CD14-positive monocyte (primary cell): Measurements from ENCODE around the gene PIK3C3. TPM values are rescaled to one million over a fixed set of nuclear protein-coding genes. Genes with fewer than 3 reads are reported as not detected.

Experiments
- DNase-seq, 3 donors: peaks; one replicate each; pipeline ENCODE4 v3.0.0-alpha.2; 2011 to 2022
- H2AFZ ChIP-seq: 2 replicates; pipeline ENCODE4 v1.6.0; 2012; ENCODE audit warnings: mild to moderate bottlenecking, low read depth, low read length, inconsistent platforms; ENCODE audit not compliant: insufficient read depth, poor library complexity, severe bottlenecking
- H3K27ac ChIP-seq, 2 donors: 1 replicate in 1 of 2; 2 replicates in 1 of 2; pipeline ENCODE4 v1.5.1; 2012 to 2013; ENCODE audit warnings: low read length in 2 of 2, control low read depth in 1 of 2, inconsistent platforms in 1 of 2, low read depth in 1 of 2, mild to moderate bottlenecking in 1 of 2
- H3K27me3 ChIP-seq, 2 donors: one replicate each; pipeline versions ENCODE4 v1.6.0 to v1.6.1; 2011 to 2013; ENCODE audit warnings: low read length in 2 of 2; ENCODE audit not compliant: control insufficient read depth in 2 of 2, insufficient read depth in 2 of 2
- H3K36me3 ChIP-seq, 2 donors: replicated peaks in 1 of 2; 1 replicate in 1 of 2; 2 replicates in 1 of 2; pipeline versions ENCODE4 v1.5.1 to v1.6.1; 2012 to 2013; ENCODE audit warnings: low read length in 2 of 2, control low read depth in 1 of 2, inconsistent platforms in 1 of 2, mild to moderate bottlenecking in 1 of 2; ENCODE audit not compliant: insufficient read depth in 2 of 2, control insufficient read depth in 1 of 2
- H3K4me1 ChIP-seq, 2 donors: 1 replicate in 1 of 2; 2 replicates in 1 of 2; pipeline versions ENCODE4 v1.5.1 to v1.6.1; 2012 to 2013; ENCODE audit warnings: low read length in 2 of 2, control low read depth in 1 of 2, inconsistent platforms in 1 of 2, mild to moderate bottlenecking in 1 of 2, moderate library complexity in 1 of 2; ENCODE audit not compliant: insufficient read depth in 2 of 2, control insufficient read depth in 1 of 2
- H3K4me2 ChIP-seq: replicated peaks from 2 replicates; pipeline ENCODE3; 2012; ENCODE audit warnings: low read length, moderate library complexity, mild to moderate bottlenecking; ENCODE audit not compliant: poor library complexity, severe bottlenecking; ENCODE audit errors: extremely low read depth
- H3K4me3 ChIP-seq, 3 experiments: fragments of 200-600 bp in 1 of 3; sonication (generic) in 1 of 3; replicated peaks in 1 of 3; 1 replicate in 2 of 3; 2 replicates in 1 of 3; pipeline ENCODE4 v1.5.1; 2011 to 2013; ENCODE audit warnings: low read length in 3 of 3, mild to moderate bottlenecking in 3 of 3, control low read depth in 2 of 3, low read depth in 2 of 3, inconsistent platforms in 1 of 3, moderate library complexity in 1 of 3
- H3K79me2 ChIP-seq: 2 replicates; pipeline ENCODE4 v1.6.0; 2012; ENCODE audit warnings: mild to moderate bottlenecking, control low read depth, inconsistent platforms, low read length, moderate library complexity; ENCODE audit not compliant: insufficient read depth
- H3K9ac ChIP-seq: 2 replicates; pipeline ENCODE4 v1.6.0; 2017; ENCODE audit warnings: low read length, mild to moderate bottlenecking; ENCODE audit not compliant: insufficient read depth, poor library complexity, severe bottlenecking
- H3K9me3 ChIP-seq, 2 donors: replicated peaks in 1 of 2; 1 replicate in 1 of 2; 2 replicates in 1 of 2; pipeline versions ENCODE4 v1.5.1 to v1.6.1; 2012 to 2013; ENCODE audit warnings: low read length in 2 of 2, control low read depth in 1 of 2; ENCODE audit not compliant: control insufficient read depth in 1 of 2, insufficient read depth in 1 of 2
- H4K20me1 ChIP-seq: 2 replicates; pipeline ENCODE4 v1.6.0; 2012; ENCODE audit warnings: mild to moderate bottlenecking, low read length, control low read depth, moderate library complexity; ENCODE audit not compliant: insufficient read depth
- H3K27ac Mint-ChIP-seq, 7 donors: one replicate each; pipeline ENCODE4 v1.8.0; 2020; ENCODE audit warnings: mild to moderate bottlenecking in 7 of 7, mixed read lengths in 7 of 7, moderate library complexity in 6 of 7, inconsistent platforms in 2 of 7
- H3K27me3 Mint-ChIP-seq, 3 donors: one replicate each; pipeline ENCODE4 v1.8.0; 2021 to 2022; ENCODE audit warnings: low read depth in 3 of 3, mild to moderate bottlenecking in 3 of 3, mixed read lengths in 3 of 3, moderate library complexity in 3 of 3, inconsistent platforms in 1 of 3
- H3K36me3 Mint-ChIP-seq, 2 donors: one replicate each; pipeline ENCODE4 v1.8.0; 2020; ENCODE audit warnings: mixed read lengths in 2 of 2, inconsistent platforms in 1 of 2, mild to moderate bottlenecking in 1 of 2
- H3K4me1 Mint-ChIP-seq: one replicate; pipeline ENCODE4 v1.8.0; 2020; ENCODE audit warnings: mild to moderate bottlenecking, mixed read lengths
- H3K4me3 Mint-ChIP-seq, 2 donors: one replicate each; pipeline ENCODE4 v1.8.0; 2020; ENCODE audit warnings: mild to moderate bottlenecking in 2 of 2, mixed read lengths in 2 of 2, moderate library complexity in 1 of 2
- H3K9me3 Mint-ChIP-seq, 7 donors: one replicate each; pipeline ENCODE4 v1.8.0; 2020 to 2022; ENCODE audit warnings: mixed read lengths in 7 of 7, mild to moderate bottlenecking in 6 of 7, moderate library complexity in 6 of 7, inconsistent platforms in 2 of 7
- WGBS: methylation state at CpG from one replicate; pipeline ENCODE4 v1.1.5; 2013; ENCODE audit warnings: missing lambda C conversion rate; ENCODE audit not compliant: insufficient coverage; 5-methylcytosine and 5-hydroxymethylcytosine counted together
- intact Hi-C, 2 donors: fragments of 100-400 bp; cut with micrococcal nuclease; formaldehyde crosslinking; loops; one replicate each; pipeline versions ENCODE4 v1.15.0 to v1.15.1; 2023
- polyA plus RNA-seq, 3 donors: library from polyadenylated mRNA; depleted of rRNA in 1 of 3; unstranded in 2 of 3; stranded (reverse) in 1 of 3; fragments of 300-500 nt in 2 of 3; fragments of >200 nt in 1 of 3; fragmentation: Illumina TruSeq in 2 of 3; gene quantifications; 1 replicate in 2 of 3; 2 replicates in 1 of 3; pipeline ENCODE4 v1.2.3, GENCODE V29; 2012 to 2021
- TF ChIP-seq, protein P1 (sequence below): fragments of 200-600 bp; IDR thresholded peaks from one replicate; pipeline ENCODE4 v1.8.0; 2022; ENCODE audit warnings: antibody characterized with exemption, mild to moderate bottlenecking

The PIK3C3 gene
- polyA plus RNA-seq, 3 donors: 16.5 to 29.1 (median 25.9) TPM

DNA sequence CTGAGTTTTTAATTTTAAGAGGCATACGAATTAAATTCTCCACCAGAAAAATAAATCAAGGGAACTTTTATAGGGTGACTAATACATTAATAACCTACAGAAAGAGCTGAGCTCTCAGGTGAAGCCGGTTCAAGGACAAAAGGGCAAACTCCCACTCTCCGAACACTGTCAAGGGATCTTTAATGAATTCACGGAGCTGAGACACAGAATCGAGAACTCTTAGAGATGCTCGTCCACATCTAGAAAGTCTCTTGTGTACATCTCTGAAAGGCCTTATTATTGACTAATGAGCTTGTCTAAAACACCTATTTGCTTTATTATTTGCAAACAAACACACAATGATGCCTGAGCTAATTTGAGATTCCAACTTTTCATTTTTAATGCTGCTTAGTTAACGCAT is 33.3 kb upstream of the PIK3C3 start:
- intact Hi-C loops: no loop called here
- H3K27ac ChIP-seq: no peak overlapping the region
- no peaks in the 10 kb centered on the region for H3K9me3 ChIP-seq
- H4K20me1 ChIP-seq: no peaks in the 10 kb centered on the region
- H3K4me3 ChIP-seq: no peak overlapping the region
- TF ChIP-seq, protein P1, sequence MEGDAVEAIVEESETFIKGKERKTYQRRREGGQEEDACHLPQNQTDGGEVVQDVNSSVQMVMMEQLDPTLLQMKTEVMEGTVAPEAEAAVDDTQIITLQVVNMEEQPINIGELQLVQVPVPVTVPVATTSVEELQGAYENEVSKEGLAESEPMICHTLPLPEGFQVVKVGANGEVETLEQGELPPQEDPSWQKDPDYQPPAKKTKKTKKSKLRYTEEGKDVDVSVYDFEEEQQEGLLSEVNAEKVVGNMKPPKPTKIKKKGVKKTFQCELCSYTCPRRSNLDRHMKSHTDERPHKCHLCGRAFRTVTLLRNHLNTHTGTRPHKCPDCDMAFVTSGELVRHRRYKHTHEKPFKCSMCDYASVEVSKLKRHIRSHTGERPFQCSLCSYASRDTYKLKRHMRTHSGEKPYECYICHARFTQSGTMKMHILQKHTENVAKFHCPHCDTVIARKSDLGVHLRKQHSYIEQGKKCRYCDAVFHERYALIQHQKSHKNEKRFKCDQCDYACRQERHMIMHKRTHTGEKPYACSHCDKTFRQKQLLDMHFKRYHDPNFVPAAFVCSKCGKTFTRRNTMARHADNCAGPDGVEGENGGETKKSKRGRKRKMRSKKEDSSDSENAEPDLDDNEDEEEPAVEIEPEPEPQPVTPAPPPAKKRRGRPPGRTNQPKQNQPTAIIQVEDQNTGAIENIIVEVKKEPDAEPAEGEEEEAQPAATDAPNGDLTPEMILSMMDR: no peak
- H3K4me3 Mint-ChIP-seq: no peak overlapping the region
- H3K27me3 Mint-ChIP-seq: peaks cover 0 to 1% (median 0%) of the 10 kb centered on the region in 3 donors
- H3K4me2 ChIP-seq: no peak overlapping the region
- 98% methylated on average over 4 of the region's 7 CpGs for WGBS
- H3K36me3 Mint-ChIP-seq: no peaks in the 10 kb centered on the region
- no peak for DNase-seq
- no peaks in the 10 kb centered on the region for H3K27me3 ChIP-seq
- H3K36me3 ChIP-seq: no peaks in the 10 kb centered on the region
- H3K9ac ChIP-seq: no peak overlapping the region
- no peak overlapping the region for H3K27ac Mint-ChIP-seq
- no peak overlapping the region for H2AFZ ChIP-seq
- H3K79me2 ChIP-seq: no peaks in the 10 kb centered on the region
- H3K9me3 Mint-ChIP-seq: no peaks in the 10 kb centered on the region
- peaks cover 10% of the 10 kb centered on the region for H3K4me1 Mint-ChIP-seq
- H3K4me1 ChIP-seq: peaks cover 10 to 17% of the 10 kb centered on the region in 2 donors

DNA sequence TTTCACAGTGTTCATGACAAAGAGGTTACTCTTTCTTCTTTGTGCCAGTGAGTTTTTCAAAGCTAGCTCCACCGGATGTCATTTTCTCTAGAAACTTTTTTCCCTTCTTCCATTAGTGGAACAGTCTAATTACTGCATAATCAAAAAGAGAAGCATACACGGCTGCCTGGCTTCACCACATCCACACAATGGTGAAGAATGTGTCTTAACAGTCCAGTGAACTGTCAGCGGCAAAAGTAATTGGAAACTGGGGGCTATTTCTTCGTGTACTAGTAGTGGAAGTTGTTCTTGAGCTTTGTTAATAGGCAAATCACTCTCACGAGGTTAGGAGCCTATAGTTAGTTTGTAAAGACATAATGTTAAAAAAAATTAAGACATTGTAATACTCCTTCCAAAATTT is 32.9 kb upstream of the PIK3C3 start:
- no peak overlapping the region for H3K4me3 Mint-ChIP-seq
- H3K27me3 Mint-ChIP-seq: peaks cover 0 to 1% (median 0%) of the 10 kb centered on the region in 3 donors
- no peaks in the 10 kb centered on the region for H3K36me3 ChIP-seq

More for the DNA sequence above, 32.9 kb upstream of the PIK3C3 start:
- no peak overlapping the region for H3K4me3 ChIP-seq
- no peak overlapping the region for H3K4me2 ChIP-seq
- no peak for DNase-seq
- H2AFZ ChIP-seq: no peak overlapping the region
- Mint-ChIP-seq H3K9me3 (no peaks in the 10 kb centered on the region), H3K36me3 (no peaks in the 10 kb centered on the region), H3K27ac (no peak overlapping the region), H3K4me1 (peaks cover 10% of the 10 kb centered on the region)
- no peak overlapping the region for H3K27ac ChIP-seq
- H4K20me1 ChIP-seq: no peaks in the 10 kb centered on the region
- intact Hi-C loops: no loop called here
- no peaks in the 10 kb centered on the region for H3K27me3 ChIP-seq
- H3K9me3 ChIP-seq: no peaks in the 10 kb centered on the region
- no peaks in the 10 kb centered on the region for H3K79me2 ChIP-seq
- no peak overlapping the region for H3K9ac ChIP-seq
- WGBS: 80% methylated on average over 1 of the region's 5 CpGs
- H3K4me1 ChIP-seq: peaks cover 10 to 17% of the 10 kb centered on the region in 2 donors
- TF ChIP-seq, protein P1: no peak
